Measurements from ENCODE around the gene PPP1R9A. TPM values are rescaled to one million over a fixed set of nuclear protein-coding genes. Genes with fewer than 3 reads are reported as not detected.

Gene PPP1R9A
- total and polyA plus RNA-seq, 8 donors, result 4.7 to 32.4 (median 16.8) TPM

- Histone ChIP-seq H3K9me3 (no peaks in the 10 kb centered on the region), H3K36me3 (no peaks in the 10 kb centered on the region), H3K4me3 (no peak overlapping the region), H3K27ac (no peak overlapping the region), H3K4me1 (no peaks in the 10 kb centered on the region), H3K27me3 (no peaks in the 10 kb centered on the region)
- FAIRE-seq, result no peak
- intact Hi-C loops (cut with DNase I), result no loop called here
- TF ChIP-seq CTCF (IDR thresholded peaks at IDR 0.05), result no peak
- no peak for DNase-seq
- ATAC-seq, result no peak
- WGBS, 2 donors, result 82 to 94% methylated on average over 1 of the region's 1 CpG
These were observed 389.6 kb downstream of the PPP1R9A start for GRCh38 chr7:95297041-95297440.

- WGBS, 2 donors, result 94 to 95% methylated on average over 3 of the region's 3 CpGs
- no peak for DNase-seq
- Histone ChIP-seq H3K36me3 (no peaks in the 10 kb centered on the region), H3K4me1 (no peaks in the 10 kb centered on the region), H3K27ac (no peak overlapping the region), H3K4me3 (no peak overlapping the region), H3K27me3 (no peaks in the 10 kb centered on the region), H3K9me3 (no peaks in the 10 kb centered on the region)
- ATAC-seq, result no peak
- intact Hi-C loops (cut with DNase I), result no loop called here
- no peak for FAIRE-seq
- TF ChIP-seq CTCF (IDR thresholded peaks at IDR 0.05), result no peak
These were observed 390.7 kb downstream of the PPP1R9A start for GRCh38 chr7:95298091-95298490.

- no peaks in the 10 kb centered on the region for H3K4me1 ChIP-seq
- no peak overlapping the region for H3K27ac ChIP-seq
- intact Hi-C loops (cut with DNase I), result no loop called here
- FAIRE-seq (no peak), ATAC-seq (no peak), DNase-seq (no peak)
- H3K27me3 ChIP-seq, result no peaks in the 10 kb centered on the region
- no peak for TF ChIP-seq CTCF (IDR thresholded peaks at IDR 0.05)
- H3K9me3 ChIP-seq, result no peaks in the 10 kb centered on the region
- H3K36me3 ChIP-seq, result no peaks in the 10 kb centered on the region
- no peak overlapping the region for H3K4me3 ChIP-seq
- 66 to 70% methylated on average over 9 of the region's 9 CpGs for WGBS, 2 donors
These were observed 395.9 kb downstream of the PPP1R9A start for GRCh38 chr7:95303013-95303905.

- no peaks in the 10 kb centered on the region for H3K27me3 ChIP-seq
- TF ChIP-seq CTCF (IDR thresholded peaks at IDR 0.05), result no peak
- no peaks in the 10 kb centered on the region for H3K9me3 ChIP-seq
- no peaks in the 10 kb centered on the region for H3K36me3 ChIP-seq
- 82 to 85% methylated on average over 7 of the region's 7 CpGs for WGBS, 2 donors
- ATAC-seq (no peak), FAIRE-seq (no peak), DNase-seq (no peak)
- H3K4me1 ChIP-seq, result no peaks in the 10 kb centered on the region
- intact Hi-C loops (cut with DNase I), result no loop called here
- H3K4me3 ChIP-seq, result no peak overlapping the region
- no peak overlapping the region for H3K27ac ChIP-seq
These were observed 397.6 kb downstream of the PPP1R9A start for GRCh38 chr7:95304990-95305389.

- no peak overlapping the region for H3K4me3 ChIP-seq
- H3K4me1 ChIP-seq, result no peaks in the 10 kb centered on the region
- intact Hi-C loops (cut with DNase I), result no loop called here
- no peak for TF ChIP-seq CTCF (IDR thresholded peaks at IDR 0.05)
- FAIRE-seq (no peak), DNase-seq (no peak), ATAC-seq (no peak)
- no peak overlapping the region for H3K27ac ChIP-seq
- H3K9me3 ChIP-seq, result no peaks in the 10 kb centered on the region
- 93 to 94% methylated on average over 2 of the region's 2 CpGs for WGBS, 2 donors
- no peaks in the 10 kb centered on the region for H3K36me3 ChIP-seq
- H3K27me3 ChIP-seq, result no peaks in the 10 kb centered on the region
These were observed 402.6 kb downstream of the PPP1R9A start for GRCh38 chr7:95309951-95310350.

Data from pancreas (tissue), 10 donors.